GM19372 (cell line): ENCODE data around the gene NMT2.
A peak's percentile ranks its signal among the peaks of the same experiment; 100 is the strongest.
"Not testable (repeated sequence)": the region's sequence is repeated elsewhere in the genome, so short reads cannot be mapped to it uniquely, and the experiment has no call there.

Experiments used
- ATAC-seq: cut with Tn5 transposase; IDR thresholded peaks from one replicate; pipeline ENCODE4 v1.9.1; 2021; ENCODE audit warnings: mild to moderate bottlenecking, low read depth, moderate library complexity; ENCODE audit not compliant: unreplicated experiment

NMT2 gene

DNA sequence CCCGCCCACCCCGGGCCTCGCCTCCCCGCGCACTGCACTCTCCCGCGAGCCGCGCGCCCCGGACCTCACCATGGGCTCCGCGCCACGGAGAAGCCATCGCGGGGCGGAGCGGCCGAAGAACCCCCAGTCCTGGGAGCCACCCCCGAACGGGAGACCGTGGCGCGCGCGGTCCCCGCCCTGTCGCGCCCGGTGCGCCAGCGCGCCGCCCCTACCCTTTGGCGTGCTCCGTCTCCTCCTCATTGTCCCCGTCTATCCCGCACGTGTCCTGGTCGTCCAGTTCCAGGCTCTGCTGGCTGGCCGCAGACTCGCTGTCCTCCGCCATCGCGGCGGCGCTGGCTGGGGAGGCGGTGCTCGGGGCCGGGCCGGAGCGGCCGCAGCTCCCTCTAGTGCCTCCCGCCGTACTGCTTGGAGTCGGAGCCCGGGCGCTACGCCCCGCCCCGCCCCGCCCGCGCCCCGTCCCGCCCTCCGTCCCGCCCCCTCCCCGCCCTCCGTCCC is at the start of gene NMT2:
NMT2 (minus strand) TSS at position 403 of the 495 bp plus-strand sequence; CDS start at position 322, 81 bp downstream.
- ATAC-seq = peak; percentile 85

GRCh38 chr10:15216700-15217099 is 48.2 kb upstream of the NMT2 start:
- no peak for ATAC-seq

DNA sequence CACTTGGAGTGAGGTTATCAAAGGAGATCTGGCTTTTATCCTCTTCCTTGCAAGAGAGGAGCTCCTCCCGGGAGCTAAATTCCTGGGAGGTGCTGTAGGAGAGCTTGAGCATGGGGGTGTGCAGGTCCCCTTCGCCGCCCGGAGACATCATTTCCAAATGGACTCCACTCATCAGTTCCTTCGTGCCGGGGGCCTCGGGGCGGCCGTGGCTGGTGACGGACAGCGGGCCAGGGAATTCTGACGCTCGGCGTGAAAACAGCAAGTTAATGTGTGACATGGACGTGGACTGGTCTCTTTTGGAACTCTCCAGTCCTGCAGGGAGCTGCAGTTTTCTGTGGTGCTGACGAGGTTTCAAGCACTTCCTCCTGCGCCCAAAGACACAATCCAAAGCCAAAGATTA is 45.7 kb upstream of the NMT2 start:
- no peak for ATAC-seq

GRCh38 chr10:15213461-15213861 is 45.0 kb upstream of the NMT2 start:
- ATAC-seq = no peak

- no peak for ATAC-seq
These were observed 43.0 kb upstream of the NMT2 start for GRCh38 chr10:15211464-15211979.

GRCh38 chr10:15210521-15210920 is 42.0 kb upstream of the NMT2 start:
- ATAC-seq = no peak

GRCh38 chr10:15209827-15210509 is 41.5 kb upstream of the NMT2 start:
- peak; percentile 70 for ATAC-seq

- ATAC-seq = no peak
These were observed 39.7 kb upstream of the NMT2 start for GRCh38 chr10:15208221-15208620.

DNA sequence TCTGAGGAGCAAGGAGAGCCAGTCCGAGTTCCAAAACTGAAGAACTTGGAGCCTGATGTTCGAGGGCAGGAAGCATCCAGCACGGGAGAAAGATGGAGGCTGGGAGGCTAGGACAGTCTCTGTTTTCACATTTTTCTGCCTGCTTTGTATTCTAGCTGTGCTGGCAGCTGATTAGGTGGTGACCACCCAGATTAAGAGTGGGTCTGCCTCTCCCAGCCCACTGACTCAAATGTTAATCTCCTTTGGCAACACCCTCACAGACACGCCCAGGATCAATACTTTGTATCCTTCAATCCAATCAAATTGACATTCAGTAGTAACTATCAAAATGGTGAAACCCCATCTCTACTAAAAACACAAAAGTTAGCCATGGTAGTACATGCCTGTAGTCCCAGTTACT is 38.9 kb upstream of the NMT2 start:
- not testable (repeated sequence) for ATAC-seq

- ATAC-seq = no peak
These were observed 34.1 kb upstream of the NMT2 start for GRCh38 chr10:15202639-15203038.

DNA sequence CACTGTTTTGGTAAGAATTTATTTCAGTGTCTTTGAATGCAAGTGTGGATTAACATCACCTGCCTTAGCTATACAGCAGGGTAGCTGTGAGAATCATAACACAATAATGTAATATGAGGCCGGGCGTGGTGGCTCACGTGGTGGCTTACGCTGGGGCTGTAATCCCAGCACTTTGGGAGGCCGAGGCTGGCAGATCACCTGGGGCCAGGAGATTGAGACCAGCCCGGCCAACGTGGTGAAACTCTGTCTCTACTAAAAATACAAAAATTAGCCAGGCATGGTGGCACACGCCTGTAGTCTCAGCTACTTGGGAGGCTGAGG is 33.8 kb upstream of the NMT2 start:
- not testable (repeated sequence) for ATAC-seq

GRCh38 chr10:15201589-15202300 is 33.3 kb upstream of the NMT2 start:
- ATAC-seq = no peak

DNA sequence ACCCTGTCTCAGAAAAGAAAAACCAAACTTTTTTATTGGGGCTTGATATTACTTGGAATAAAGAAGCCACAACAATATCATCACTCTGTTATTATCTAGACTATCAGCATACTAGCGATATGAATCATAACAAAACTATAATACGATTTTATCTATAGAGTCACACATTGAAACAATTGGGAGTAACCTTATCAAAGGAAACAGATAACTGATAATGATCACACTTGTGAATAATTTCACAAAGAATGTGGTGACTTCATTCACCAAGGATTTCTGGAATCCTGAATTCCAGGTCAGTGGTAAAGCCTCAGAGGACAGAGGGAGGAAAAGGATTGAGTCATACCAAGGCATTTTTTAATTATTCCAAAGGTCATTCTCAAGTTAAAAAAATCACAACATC is 32.1 kb upstream of the NMT2 start:
- ATAC-seq = no peak

DNA sequence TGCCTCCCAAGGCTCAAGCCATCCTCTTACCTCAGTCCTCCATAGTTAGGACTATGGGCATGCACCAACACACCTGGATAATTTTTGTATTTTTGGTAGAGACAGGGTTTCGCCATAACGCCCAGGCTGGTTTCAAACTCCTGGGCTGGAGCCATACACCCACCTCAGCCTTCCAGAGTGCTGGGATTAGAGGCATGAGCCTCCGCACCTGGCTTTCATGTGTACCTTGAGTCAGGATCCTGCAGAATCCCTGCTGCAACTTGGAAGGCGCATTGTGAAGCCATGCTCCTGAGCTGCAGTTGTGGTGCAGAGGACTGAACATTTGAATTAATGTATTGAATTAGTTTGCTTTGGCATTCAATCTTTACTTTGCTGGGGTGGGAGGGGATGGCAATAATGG is 29.4 kb upstream of the NMT2 start:
- ATAC-seq = no peak

DNA sequence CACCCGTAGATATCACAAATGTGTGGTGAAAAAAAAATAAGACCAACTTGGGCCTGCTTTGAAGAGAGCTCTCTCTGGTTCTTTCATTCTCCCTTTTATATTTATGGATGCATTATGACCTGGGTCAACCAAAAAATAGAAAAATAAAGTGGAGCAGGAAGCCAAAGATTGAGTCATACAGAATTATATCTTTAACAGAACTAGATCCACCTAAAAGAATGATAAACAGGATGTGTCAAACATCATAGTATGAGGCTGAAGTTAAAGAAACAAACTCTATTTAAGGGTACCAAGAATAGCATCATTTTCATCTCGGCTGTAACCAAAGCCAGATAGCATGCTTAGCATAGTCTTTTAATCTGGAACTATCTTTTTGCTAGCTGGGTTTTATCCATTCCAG is 28.8 kb upstream of the NMT2 start:
- no peak for ATAC-seq

DNA sequence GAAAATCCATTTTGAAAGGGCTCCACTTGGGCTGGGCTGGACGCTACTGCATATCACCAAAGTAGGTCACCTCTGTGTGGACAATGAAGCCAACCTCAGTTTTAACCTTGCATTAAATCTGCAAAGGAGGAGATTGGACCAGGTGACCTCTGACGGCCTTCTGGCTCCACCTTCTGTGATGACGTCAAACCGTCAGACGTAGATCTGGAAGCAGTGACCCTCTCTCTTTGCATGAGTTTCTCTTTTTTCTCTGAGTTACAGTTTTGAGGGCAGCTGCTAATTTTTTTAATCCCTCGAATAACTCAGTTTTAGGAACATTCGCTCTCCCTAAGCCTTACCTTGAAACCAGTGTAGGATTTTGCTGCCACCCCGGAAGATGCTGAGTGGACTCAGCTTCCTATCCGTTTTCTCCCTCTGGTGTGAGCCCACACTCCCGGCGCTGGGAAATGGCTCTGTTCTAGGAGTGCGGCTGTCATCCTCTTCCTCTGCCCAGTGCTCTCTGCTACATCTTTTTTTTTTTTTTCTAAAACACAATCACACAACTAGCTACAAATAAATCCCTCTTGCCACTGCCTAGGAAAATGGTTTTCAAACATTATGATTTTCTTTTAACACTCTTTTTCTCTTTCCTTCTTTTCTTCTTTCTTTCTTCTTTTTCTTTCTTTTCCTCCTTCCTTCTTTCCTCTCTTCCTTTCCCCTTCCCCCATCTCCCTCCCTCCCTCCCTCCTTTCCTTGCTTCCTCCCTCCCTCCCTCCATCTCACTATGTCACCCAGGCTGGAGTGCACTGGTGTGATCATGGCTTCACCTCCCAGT is 27.7 kb upstream of the NMT2 start:
- ATAC-seq = peak; percentile 93

GRCh38 chr10:15189133-15189885 is 20.8 kb upstream of the NMT2 start:
- no peak for ATAC-seq

- no peak for ATAC-seq
These were observed 20.1 kb upstream of the NMT2 start for GRCh38 chr10:15188603-15189002.

DNA sequence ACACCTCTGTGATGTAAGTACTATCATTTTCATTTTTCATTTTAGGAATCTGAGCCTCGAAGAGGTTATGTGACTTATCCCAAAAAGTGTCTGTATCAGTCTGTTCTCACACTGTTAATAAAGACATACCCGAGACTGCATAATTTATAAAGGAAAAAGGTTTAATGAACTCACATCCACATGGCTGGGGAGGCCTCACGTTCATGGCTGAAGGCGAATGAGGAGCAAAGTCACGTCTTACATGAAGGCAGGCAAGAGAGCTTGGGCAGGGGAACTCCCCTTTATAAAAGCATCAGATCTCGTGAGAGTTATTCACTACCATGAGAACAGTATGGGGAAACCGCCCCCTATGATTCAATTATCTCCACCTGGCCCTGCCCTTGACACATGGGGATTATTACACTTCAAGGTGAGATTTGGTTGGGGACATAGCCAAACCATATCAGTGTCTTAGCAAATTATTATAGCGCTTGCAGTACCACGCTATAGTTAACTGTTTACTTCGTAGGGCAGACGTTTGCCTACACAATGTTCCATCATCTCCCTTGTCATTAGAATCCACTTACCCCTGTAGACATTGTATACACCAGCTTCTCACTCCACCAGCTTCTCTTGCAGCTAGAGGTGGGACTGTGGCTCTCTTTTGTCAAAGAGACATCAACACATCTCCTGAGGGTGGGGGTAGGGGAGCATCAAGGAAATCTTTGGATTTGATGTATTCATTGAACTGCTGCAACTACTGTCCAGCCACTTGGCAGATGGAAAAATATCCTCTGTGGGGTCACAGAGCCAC is 15.4 kb upstream of the NMT2 start:
- ATAC-seq = no peak
